H1 (cell line): ENCODE results near the gene DTD1.

ENCODE experiments used
- CEBPB ChIP-seq: IDR thresholded peaks from 2 replicates; pipeline ENCODE4 v1.6.1; 2012; ENCODE audit warnings: low read depth, low read length
- CHD1 ChIP-seq: IDR thresholded peaks from 2 replicates; pipeline ENCODE4 v1.6.1; 2012; ENCODE audit warnings: low read depth, low read length, improper control_type of control experiment
- CHD2 ChIP-seq: IDR thresholded peaks from 2 replicates; pipeline ENCODE4 v1.6.1; 2012; ENCODE audit warnings: low read length, improper control_type of control experiment
- CTCF ChIP-seq, 3 experiments: IDR thresholded peaks; 1 replicate in 2 of 3; 2 replicates in 1 of 3; pipeline versions ENCODE4 v1.5.1 to v1.6.1; 2011; ENCODE audit warnings: low read length in 3 of 3, mild to moderate bottlenecking in 3 of 3, inconsistent platforms in 2 of 3, low read depth in 1 of 3, moderate library complexity in 1 of 3; ENCODE audit not compliant: insufficient read depth in 1 of 3; ENCODE audit errors: control extremely low read depth in 1 of 3
- EP300 ChIP-seq, 2 experiments: IDR thresholded peaks; 1 replicate in 1 of 2; 2 replicates in 1 of 2; pipeline ENCODE4 v1.6.1; 2011 to 2012; ENCODE audit warnings: low read depth in 2 of 2, low read length in 2 of 2, mild to moderate bottlenecking in 2 of 2, borderline replicate concordance in 1 of 2, inconsistent platforms in 1 of 2, moderate library complexity in 1 of 2
- NRF1 ChIP-seq: IDR thresholded peaks from 2 replicates; pipeline ENCODE4 v1.6.1; 2011; ENCODE audit warnings: mild to moderate bottlenecking, low read depth, low read length, improper control_type of control experiment
- POLR2A ChIP-seq, 2 experiments: IDR thresholded peaks; 1 replicate in 1 of 2; 2 replicates in 1 of 2; pipeline ENCODE4 v1.6.1; 2011; ENCODE audit warnings: low read depth in 2 of 2, low read length in 2 of 2, mild to moderate bottlenecking in 2 of 2; ENCODE audit errors: control extremely low read depth in 1 of 2
- RAD21 ChIP-seq, 2 experiments: IDR thresholded peaks in 1 of 2; conservative IDR thresholded peaks in 1 of 2; 2 replicates each; pipeline ENCODE4 v1.6.1; 2011; ENCODE audit warnings: low read depth in 2 of 2, low read length in 2 of 2, improper control_type of control experiment in 1 of 2, inconsistent platforms in 1 of 2, mild to moderate bottlenecking in 1 of 2, moderate library complexity in 1 of 2
- SIX5 ChIP-seq: IDR thresholded peaks from 2 replicates; pipeline ENCODE4 v1.6.1; 2011; ENCODE audit warnings: mild to moderate bottlenecking, low read depth, low read length
- SP1 ChIP-seq: IDR thresholded peaks from 2 replicates; pipeline ENCODE4 v1.6.1; 2011; ENCODE audit warnings: low read depth, low read length
- YY1 ChIP-seq: IDR thresholded peaks from 2 replicates; pipeline ENCODE4 v1.6.1; 2011; ENCODE audit warnings: low read depth, mild to moderate bottlenecking, low read length

DNA sequence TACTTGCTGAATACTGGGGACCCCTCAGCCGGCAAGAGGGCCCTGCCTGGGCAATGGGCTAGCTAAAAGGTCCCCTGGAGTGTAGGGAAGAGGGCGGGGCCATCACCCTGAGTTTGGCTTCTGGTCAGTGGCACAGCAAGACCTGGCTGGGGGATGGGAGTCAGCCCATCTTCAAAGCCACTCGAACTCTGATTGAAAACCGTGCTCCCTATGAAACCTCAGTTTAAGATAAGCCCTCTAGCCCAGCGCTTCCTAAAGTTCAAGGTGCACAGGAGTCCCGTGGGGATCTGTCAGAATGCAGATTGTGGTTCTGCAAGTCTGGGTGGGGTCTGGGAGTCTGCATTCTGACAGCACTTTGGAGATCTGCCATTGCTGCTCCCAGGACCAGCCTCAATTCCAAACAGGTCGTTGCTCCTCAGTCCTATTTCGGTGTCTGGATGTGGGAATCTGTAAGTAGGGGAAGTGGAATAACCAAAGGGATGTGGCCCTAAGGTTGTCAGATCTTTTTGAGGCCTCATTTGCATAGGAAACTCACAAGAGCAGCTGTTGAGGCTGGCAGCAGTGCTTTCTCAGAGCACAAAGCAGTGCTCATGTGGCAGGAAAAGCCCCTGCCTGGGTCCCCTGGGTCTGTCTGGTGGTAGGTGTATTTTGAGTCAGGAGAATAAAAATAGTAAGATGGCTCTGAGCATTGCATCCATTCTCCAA, 140.5 kb downstream of the DTD1 start:
- no peak for TF ChIP-seq CHD2
- no peak for TF ChIP-seq CTCF (IDR thresholded peaks at IDR 0.05; ENCODE audit: control extremely low read depth in 1 of 3, insufficient read depth in 1 of 3, low read depth in 1 of 3, low read length in 3 of 3)
- TF ChIP-seq EP300 (IDR thresholded peaks at IDR 0.05; ENCODE audit: borderline replicate concordance in 1 of 2, low read depth in 2 of 2, low read length in 2 of 2), result no peak
- TF ChIP-seq SIX5, result no peak
- TF ChIP-seq POLR2A (IDR thresholded peaks at IDR 0.05; ENCODE audit: control extremely low read depth in 1 of 2, low read depth in 2 of 2, low read length in 2 of 2), result no peak
- no peak for TF ChIP-seq CEBPB
- no peak for TF ChIP-seq YY1
- no peak for TF ChIP-seq SP1
- no peak for TF ChIP-seq NRF1
- TF ChIP-seq RAD21 (IDR thresholded peaks at IDR 0.05 in 1 of 2, conservative IDR thresholded peaks at IDR 0.05 in 1 of 2; ENCODE audit: low read depth in 2 of 2, low read length in 2 of 2), result no peak
- no peak for TF ChIP-seq CHD1
